Fibroblast of lung (primary cell): Measurements from ENCODE around the gene PDE1A. TPM values are rescaled to one million over a fixed set of nuclear protein-coding genes. Genes with fewer than 3 reads are reported as not detected.

Experiments
- DNase-seq, 2 donors: peaks; one replicate each; pipeline versions ENCODE4 v3.0.0 to v3.0.0-alpha.2; 2010; ENCODE audit warnings: low read depth in 2 of 2
- H2AFZ ChIP-seq: 2 replicates; pipeline ENCODE4 v1.5.1; 2012; ENCODE audit warnings: low read length, control low read depth, inconsistent platforms
- H3K27ac ChIP-seq: 2 replicates; pipeline ENCODE4 v1.5.1; 2011; ENCODE audit warnings: low read length, control low read depth; ENCODE audit not compliant: insufficient read depth
- H3K27me3 ChIP-seq: 2 replicates; pipeline ENCODE4 v1.5.1; 2011; ENCODE audit warnings: mild to moderate bottlenecking, low read length; ENCODE audit not compliant: control insufficient read depth, insufficient read depth
- H3K36me3 ChIP-seq: 2 replicates; pipeline ENCODE4 v1.5.1; 2011; ENCODE audit warnings: low read length; ENCODE audit not compliant: control insufficient read depth, insufficient read depth
- H3K4me1 ChIP-seq: 2 replicates; pipeline ENCODE4 v1.5.1; 2011; ENCODE audit warnings: low read length; ENCODE audit not compliant: control insufficient read depth, insufficient read depth; ENCODE audit errors: extremely low read depth
- H3K4me2 ChIP-seq: 2 replicates; pipeline ENCODE4 v1.5.1; 2011; ENCODE audit warnings: low read length, control low read depth; ENCODE audit not compliant: insufficient read depth; ENCODE audit errors: extremely low read depth
- H3K4me3 ChIP-seq, 4 experiments: fragments of 200-600 bp in 1 of 4; sonication (generic) in 1 of 4; replicated peaks in 1 of 4; 2 replicates each; pipeline ENCODE4 v1.5.1; 2011 to 2016; ENCODE audit warnings: low read length in 4 of 4, low read depth in 3 of 4, mild to moderate bottlenecking in 3 of 4, control low read depth in 2 of 4, inconsistent platforms in 1 of 4, mixed read lengths in 1 of 4; ENCODE audit not compliant: insufficient read depth in 1 of 4; ENCODE audit errors: control extremely low read depth in 1 of 4
- H3K79me2 ChIP-seq: 2 replicates; pipeline ENCODE4 v1.5.1; 2012; ENCODE audit warnings: mild to moderate bottlenecking, low read length, inconsistent platforms; ENCODE audit not compliant: control insufficient read depth, insufficient read depth
- H3K9ac ChIP-seq: 2 replicates; pipeline ENCODE4 v1.5.1; 2011; ENCODE audit warnings: mild to moderate bottlenecking, low read length, control low read depth; ENCODE audit not compliant: insufficient read depth
- H3K9me3 ChIP-seq: 2 replicates; pipeline ENCODE4 v1.5.1; 2012; ENCODE audit warnings: low read depth, low read length; ENCODE audit not compliant: control insufficient read depth, insufficient read depth
- H4K20me1 ChIP-seq: 2 replicates; pipeline ENCODE4 v1.5.1; 2011; ENCODE audit warnings: low read length; ENCODE audit not compliant: control insufficient read depth, insufficient read depth; ENCODE audit errors: extremely low read depth
- EZH2 ChIP-seq: IDR thresholded peaks from 2 replicates; pipeline ENCODE4 v1.5.1; 2012; ENCODE audit warnings: low read length, control low read depth, mild to moderate bottlenecking; ENCODE audit errors: missing control alignments
- polyA plus RNA-seq, 2 donors: library from polyadenylated mRNA; depleted of rRNA in 1 of 2; stranded (reverse) in 1 of 2; unstranded in 1 of 2; fragments of >200 nt; gene quantifications; 2 replicates each; pipeline ENCODE4 v1.2.1, GENCODE V29; 2011 to 2012; ENCODE audit warnings: missing spikeins in 1 of 2
- total RNA-seq: library from RNA; depleted of rRNA; stranded (reverse); fragments of >200 nt; gene quantifications from 2 replicates; pipeline ENCODE4 v1.2.1, GENCODE V29; 2014
- TF ChIP-seq, protein P1 (sequence below), 2 donors: IDR thresholded peaks in 1 of 2; conservative IDR thresholded peaks in 1 of 2; 1 replicate in 1 of 2; 2 replicates in 1 of 2; pipeline ENCODE4 v1.5.1; 2011 to 2012; ENCODE audit warnings: low read length in 2 of 2, control low read depth in 1 of 2, inconsistent platforms in 1 of 2, low read depth in 1 of 2, mild to moderate bottlenecking in 1 of 2

The PDE1A gene
- total and polyA plus RNA-seq, 2 donors (not counting 1 experiment from before 2014, with no cell fraction given): 4.0 to 7.1 TPM

GRCh38 chr2:182302174-182302573 is 124.7 kb downstream of the PDE1A start:
- no peak for TF ChIP-seq EZH2
- TF ChIP-seq, protein P1, sequence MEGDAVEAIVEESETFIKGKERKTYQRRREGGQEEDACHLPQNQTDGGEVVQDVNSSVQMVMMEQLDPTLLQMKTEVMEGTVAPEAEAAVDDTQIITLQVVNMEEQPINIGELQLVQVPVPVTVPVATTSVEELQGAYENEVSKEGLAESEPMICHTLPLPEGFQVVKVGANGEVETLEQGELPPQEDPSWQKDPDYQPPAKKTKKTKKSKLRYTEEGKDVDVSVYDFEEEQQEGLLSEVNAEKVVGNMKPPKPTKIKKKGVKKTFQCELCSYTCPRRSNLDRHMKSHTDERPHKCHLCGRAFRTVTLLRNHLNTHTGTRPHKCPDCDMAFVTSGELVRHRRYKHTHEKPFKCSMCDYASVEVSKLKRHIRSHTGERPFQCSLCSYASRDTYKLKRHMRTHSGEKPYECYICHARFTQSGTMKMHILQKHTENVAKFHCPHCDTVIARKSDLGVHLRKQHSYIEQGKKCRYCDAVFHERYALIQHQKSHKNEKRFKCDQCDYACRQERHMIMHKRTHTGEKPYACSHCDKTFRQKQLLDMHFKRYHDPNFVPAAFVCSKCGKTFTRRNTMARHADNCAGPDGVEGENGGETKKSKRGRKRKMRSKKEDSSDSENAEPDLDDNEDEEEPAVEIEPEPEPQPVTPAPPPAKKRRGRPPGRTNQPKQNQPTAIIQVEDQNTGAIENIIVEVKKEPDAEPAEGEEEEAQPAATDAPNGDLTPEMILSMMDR (conservative IDR thresholded peaks at IDR 0.05 in 1 of 2, IDR thresholded peaks at IDR 0.05 in 1 of 2; ENCODE audit: low read depth in 1 of 2, low read length in 2 of 2): no peak
- Histone ChIP-seq H3K36me3 (no peaks in the 10 kb centered on the region), H3K4me2 (no peak overlapping the region), H3K4me1 (no peaks in the 10 kb centered on the region), H4K20me1 (no peaks in the 10 kb centered on the region), H3K27ac (no peak overlapping the region), H3K9ac (no peak overlapping the region), H3K79me2 (no peaks in the 10 kb centered on the region), H3K9me3 (no peaks in the 10 kb centered on the region), H3K4me3 (no peak overlapping the region), H2AFZ (no peak overlapping the region), H3K27me3 (no peaks in the 10 kb centered on the region)
- peak; percentile 81 to 90 for DNase-seq

DNA sequence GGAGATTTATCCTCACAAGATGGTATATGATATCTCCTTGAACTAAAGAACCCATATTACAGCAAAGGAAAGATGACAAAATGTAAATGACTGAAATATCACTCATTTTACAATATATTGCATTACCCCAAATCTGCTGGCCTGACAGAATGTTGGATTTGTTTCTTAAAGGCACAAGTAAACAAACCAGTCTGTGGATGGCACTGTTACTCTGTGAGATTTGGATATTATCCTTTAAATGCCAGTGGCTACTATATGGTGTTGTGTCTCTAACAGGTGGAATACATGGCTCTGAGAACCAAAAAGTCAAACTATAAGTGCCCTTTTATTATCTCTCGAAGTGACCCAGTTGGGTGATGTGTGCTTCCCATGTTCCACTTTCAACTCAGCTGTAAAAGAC is 125.7 kb downstream of the PDE1A start:
- no peak overlapping the region for H3K9ac ChIP-seq
- no peak for TF ChIP-seq EZH2
- TF ChIP-seq, protein P1 (conservative IDR thresholded peaks at IDR 0.05 in 1 of 2, IDR thresholded peaks at IDR 0.05 in 1 of 2; ENCODE audit: low read depth in 1 of 2, low read length in 2 of 2): no peak
- H3K4me3 ChIP-seq: no peak overlapping the region
- no peak overlapping the region for H2AFZ ChIP-seq
- no peak overlapping the region for H3K27ac ChIP-seq
- no peaks in the 10 kb centered on the region for H3K4me1 ChIP-seq
- no peak overlapping the region for H3K4me2 ChIP-seq
- H3K79me2 ChIP-seq: no peaks in the 10 kb centered on the region
- H3K27me3 ChIP-seq: no peaks in the 10 kb centered on the region
- no peaks in the 10 kb centered on the region for H4K20me1 ChIP-seq
- no peaks in the 10 kb centered on the region for H3K36me3 ChIP-seq
- H3K9me3 ChIP-seq: no peaks in the 10 kb centered on the region
- DNase-seq: peak in 1 of 2 donors; percentile 42

DNA sequence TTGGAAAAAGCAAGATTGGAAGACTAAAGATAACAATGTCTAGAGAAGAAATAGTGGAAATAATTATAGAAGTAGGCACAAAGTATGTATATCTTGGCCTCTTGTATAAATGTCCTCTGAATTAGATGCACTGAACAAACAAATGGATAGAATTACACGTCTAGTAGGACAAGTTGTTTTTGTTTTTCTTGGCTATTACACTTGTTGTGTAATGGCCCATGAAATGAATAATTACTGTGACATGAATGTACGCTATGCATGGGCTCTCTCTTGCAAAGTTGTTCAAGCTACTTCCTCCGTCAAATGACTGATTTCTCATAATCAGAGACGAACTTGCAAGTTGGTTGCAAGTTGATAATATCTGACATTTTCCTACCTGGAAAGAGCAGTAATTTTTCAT is 126.2 kb downstream of the PDE1A start:
- DNase-seq: peak; percentile 64
- H3K27me3 ChIP-seq: no peaks in the 10 kb centered on the region
- no peaks in the 10 kb centered on the region for H3K4me1 ChIP-seq
- no peaks in the 10 kb centered on the region for H3K9me3 ChIP-seq
- H3K27ac ChIP-seq: no peak overlapping the region
- H2AFZ ChIP-seq: no peak overlapping the region
- H3K4me2 ChIP-seq: no peak overlapping the region
- TF ChIP-seq, protein P1 (conservative IDR thresholded peaks at IDR 0.05 in 1 of 2, IDR thresholded peaks at IDR 0.05 in 1 of 2; ENCODE audit: low read depth in 1 of 2, low read length in 2 of 2): no peak
- no peak for TF ChIP-seq EZH2
- H4K20me1 ChIP-seq: no peaks in the 10 kb centered on the region
- no peak overlapping the region for H3K4me3 ChIP-seq
- no peaks in the 10 kb centered on the region for H3K36me3 ChIP-seq
- H3K9ac ChIP-seq: no peak overlapping the region
- no peaks in the 10 kb centered on the region for H3K79me2 ChIP-seq
